Prostate gland (tissue), 2 donors: ENCODE measurements around the gene CCDC86.

Experiments used
- CTCF ChIP-seq, 4 experiments: fragments of 200-600 bp in 2 of 4; fragments of 450-650 bp in 2 of 4; sonication (generic) in 2 of 4; IDR thresholded peaks; 1 replicate in 3 of 4; 2 replicates in 1 of 4; pipeline ENCODE4 v1.5.1; 2016 to 2019; ENCODE audit warnings: antibody characterized with exemption in 4 of 4, mild to moderate bottlenecking in 2 of 4, moderate library complexity in 2 of 4
- POLR2A ChIP-seq: fragments of 450-650 bp; IDR thresholded peaks from one replicate; pipeline ENCODE4 v1.6.1; 2016; ENCODE audit warnings: antibody characterized with exemption, mild to moderate bottlenecking
- POLR2AphosphoS5 ChIP-seq: sonication (generic); formaldehyde crosslinking; IDR thresholded peaks from one replicate; pipeline ENCODE4 v1.6.1; 2017; ENCODE audit warnings: antibody characterized with exemption

- TF ChIP-seq CTCF (IDR thresholded peaks at IDR 0.05) (no peak), POLR2A (no peak), POLR2AphosphoS5 (peak; percentile 40)
Measured at GRCh38 chr11:60866911-60867870, 25.3 kb downstream of the CCDC86 start, which contains the start of gene ZP1.
